Spleen (tissue), 7 donors: ENCODE data around the gene TPM1.

Experiments
- POLR2A ChIP-seq, 3 donors: fragments of 450-650 bp; IDR thresholded peaks; one replicate each; pipeline ENCODE4 v1.5.1; 2017; ENCODE audit warnings: antibody characterized with exemption in 3 of 3, mild to moderate bottlenecking in 1 of 3
- TF ChIP-seq, protein P1 (sequence below), 11 experiments: fragments of 200-600 bp in 7 of 11; fragments of 450-650 bp in 4 of 11; sonication (generic) in 4 of 11; IDR thresholded peaks in 8 of 11; conservative IDR thresholded peaks in 3 of 11; 1 replicate in 7 of 11; 2 replicates in 4 of 11; pipeline versions ENCODE4 v1.4.0 to v1.8.0; 2016 to 2021; ENCODE audit warnings: antibody characterized with exemption in 11 of 11, inconsistent platforms in 4 of 11, mild to moderate bottlenecking in 1 of 11
- donor health status: DM: no; HTN: no; CAD: no; lungs with moderate emphysema.
- donor health status: DM: no; HTN: no; CAD: no.
- donor health status: DM: no; HTN: no; CAD: no.

DNA sequence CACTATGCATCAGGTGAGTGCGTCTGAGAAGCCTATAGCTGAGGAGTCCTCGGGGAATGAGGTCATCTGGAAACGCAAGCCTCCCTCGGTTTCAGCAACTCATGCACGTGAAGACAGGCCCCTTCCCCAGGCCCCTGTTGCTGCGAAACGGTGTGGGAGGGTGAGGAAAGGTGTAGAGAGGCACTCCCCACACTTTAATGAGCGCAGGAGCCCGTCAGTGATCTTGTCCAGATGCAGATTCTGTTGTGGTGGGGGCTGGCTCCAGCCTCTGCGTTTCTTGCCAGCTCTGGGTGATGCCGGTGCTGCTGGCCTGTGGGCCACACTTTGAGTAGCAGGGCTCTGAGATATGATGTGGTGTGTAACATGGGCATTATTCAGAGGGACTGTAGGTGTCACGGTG lies 40.5 kb downstream of the TPM1 start:
- TF ChIP-seq, protein P1, sequence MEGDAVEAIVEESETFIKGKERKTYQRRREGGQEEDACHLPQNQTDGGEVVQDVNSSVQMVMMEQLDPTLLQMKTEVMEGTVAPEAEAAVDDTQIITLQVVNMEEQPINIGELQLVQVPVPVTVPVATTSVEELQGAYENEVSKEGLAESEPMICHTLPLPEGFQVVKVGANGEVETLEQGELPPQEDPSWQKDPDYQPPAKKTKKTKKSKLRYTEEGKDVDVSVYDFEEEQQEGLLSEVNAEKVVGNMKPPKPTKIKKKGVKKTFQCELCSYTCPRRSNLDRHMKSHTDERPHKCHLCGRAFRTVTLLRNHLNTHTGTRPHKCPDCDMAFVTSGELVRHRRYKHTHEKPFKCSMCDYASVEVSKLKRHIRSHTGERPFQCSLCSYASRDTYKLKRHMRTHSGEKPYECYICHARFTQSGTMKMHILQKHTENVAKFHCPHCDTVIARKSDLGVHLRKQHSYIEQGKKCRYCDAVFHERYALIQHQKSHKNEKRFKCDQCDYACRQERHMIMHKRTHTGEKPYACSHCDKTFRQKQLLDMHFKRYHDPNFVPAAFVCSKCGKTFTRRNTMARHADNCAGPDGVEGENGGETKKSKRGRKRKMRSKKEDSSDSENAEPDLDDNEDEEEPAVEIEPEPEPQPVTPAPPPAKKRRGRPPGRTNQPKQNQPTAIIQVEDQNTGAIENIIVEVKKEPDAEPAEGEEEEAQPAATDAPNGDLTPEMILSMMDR (IDR thresholded peaks at IDR 0.05 in 8 of 11, conservative IDR thresholded peaks at IDR 0.05 in 3 of 11), result no peak
- TF ChIP-seq POLR2A (IDR thresholded peaks at IDR 0.05), result no peak
